H1 (cell line): ENCODE data around the gene PLXNB2. TPM values are rescaled to one million over a fixed set of nuclear protein-coding genes. Genes with fewer than 3 reads are reported as not detected.
A peak's percentile ranks its signal among the peaks of the same experiment; 100 is the strongest.

Experiments
- CTCF ChIA-PET: fragments of 300-600 bp; sonication (Branson Sonifier 250); formaldehyde crosslinking; loops from one replicate; lab custom pipeline; 2021; ENCODE audit not compliant: partially characterized antibody; lab: Charles Lee
- POLR2A ChIA-PET: fragments of 300-600 bp; sonication (Branson Sonifier 250); formaldehyde crosslinking; loops from one replicate; lab custom pipeline; 2021; ENCODE audit warnings: inconsistent platforms; ENCODE audit not compliant: partially characterized antibody; lab: Charles Lee
- DNase-seq, 2 experiments: peaks; one replicate each; pipeline versions ENCODE4 v3.0.0 to v3.0.0-alpha.2; 2010 to 2022; ENCODE audit warnings: low spot score in 2 of 2, low read depth in 1 of 2, mixed read lengths in 1 of 2
- FAIRE-seq: peaks from 2 replicates; lab custom pipeline; 2011; peaks lifted over from hg19 to GRCh38; lab: Jason Lieb, UNC
- H2AFZ ChIP-seq: 2 replicates; pipeline ENCODE4 v1.8.1; 2012; ENCODE audit warnings: low read length, inconsistent platforms
- H2AK5ac ChIP-seq: 2 replicates; pipeline ENCODE4 v1.6.1; 2013; ENCODE audit warnings: low read depth, low read length
- H2BK120ac ChIP-seq: replicated peaks from 2 replicates; pipeline ENCODE3; 2013; ENCODE audit warnings: low read depth, low read length, inconsistent platforms
- H2BK12ac ChIP-seq: 2 replicates; pipeline ENCODE4 v1.6.1; 2013; ENCODE audit warnings: low read depth, low read length
- H2BK15ac ChIP-seq: 2 replicates; pipeline ENCODE4 v1.6.1; 2013; ENCODE audit warnings: low read length
- H2BK20ac ChIP-seq: 2 replicates; pipeline ENCODE4 v1.6.1; 2013; ENCODE audit warnings: low read length
- H2BK5ac ChIP-seq: 2 replicates; pipeline ENCODE4 v1.6.1; 2013; ENCODE audit warnings: low read depth, low read length
- H3K14ac ChIP-seq: 2 replicates; pipeline ENCODE4 v1.6.1; 2013; ENCODE audit warnings: inconsistent platforms; ENCODE audit not compliant: insufficient read length
- H3K18ac ChIP-seq: 2 replicates; pipeline ENCODE4 v1.6.1; 2013; ENCODE audit warnings: low read length; ENCODE audit errors: extremely low read depth
- H3K23ac ChIP-seq: 2 replicates; pipeline ENCODE4 v1.6.1; 2013; ENCODE audit warnings: inconsistent platforms; ENCODE audit not compliant: insufficient read length
- H3K23me2 ChIP-seq: 2 replicates; pipeline ENCODE4 v1.6.1; 2013; ENCODE audit warnings: low read depth, low read length
- H3K27ac ChIP-seq: 2 replicates; pipeline ENCODE4 v1.6.1; 2011; ENCODE audit warnings: low read depth, low read length, inconsistent platforms
- H3K27me3 ChIP-seq, 4 experiments: replicated peaks in 1 of 4; 1 replicate in 1 of 4; 2 replicates in 3 of 4; pipeline versions ENCODE4 v1.6.1 to v1.8.1; 2011 to 2013; ENCODE audit warnings: low read length in 3 of 4, mild to moderate bottlenecking in 3 of 4, inconsistent platforms in 2 of 4, mixed read lengths in 2 of 4, moderate library complexity in 1 of 4; ENCODE audit not compliant: control insufficient read depth in 3 of 4, insufficient read depth in 3 of 4; ENCODE audit errors: extremely low read depth in 1 of 4
- H3K36me3 ChIP-seq, 4 experiments: 2 replicates each; pipeline versions ENCODE4 v1.6.1 to v1.8.1; 2011 to 2013; ENCODE audit warnings: mild to moderate bottlenecking in 4 of 4, low read length in 3 of 4, moderate library complexity in 2 of 4, control low read depth in 1 of 4, inconsistent platforms in 1 of 4; ENCODE audit not compliant: insufficient read depth in 4 of 4, control insufficient read depth in 2 of 4
- H3K4ac ChIP-seq: replicated peaks from 2 replicates; pipeline ENCODE3; 2013; ENCODE audit warnings: low read length, low read depth, mixed read lengths, inconsistent platforms; ENCODE audit not compliant: insufficient read length
- H3K4me1 ChIP-seq, 4 experiments: replicated peaks in 1 of 4; 1 replicate in 1 of 4; 2 replicates in 3 of 4; pipeline versions ENCODE4 v1.6.1 to v1.8.1; 2011 to 2013; ENCODE audit warnings: low read length in 3 of 4, inconsistent platforms in 2 of 4, mixed read lengths in 1 of 4; ENCODE audit not compliant: insufficient read depth in 4 of 4, control insufficient read depth in 3 of 4
- H3K4me2 ChIP-seq, 2 experiments: 2 replicates each; pipeline versions ENCODE4 v1.6.1 to v1.8.1; 2011 to 2013; ENCODE audit warnings: low read depth in 2 of 2, low read length in 2 of 2, control low read depth in 1 of 2, inconsistent platforms in 1 of 2, mild to moderate bottlenecking in 1 of 2; ENCODE audit not compliant: insufficient read depth in 1 of 2
- H3K4me3 ChIP-seq, 4 experiments: fragments of 200-600, 300-600 bp in 1 of 4; sonication (generic), shearing (Covaris generic), sonication (Bioruptor Twin) in 1 of 4; 2 replicates each; pipeline versions ENCODE4 v1.5.1 to v1.8.1; 2011 to 2016; ENCODE audit warnings: low read length in 4 of 4, low read depth in 3 of 4, control low read depth in 2 of 4, inconsistent platforms in 2 of 4, mild to moderate bottlenecking in 2 of 4, mixed read lengths in 1 of 4, moderate library complexity in 1 of 4; ENCODE audit not compliant: insufficient read depth in 2 of 4; ENCODE audit errors: extremely low read depth in 1 of 4
- H3K56ac ChIP-seq: replicated peaks from 2 replicates; pipeline ENCODE3; 2013; ENCODE audit warnings: low read depth, mild to moderate bottlenecking, mixed read lengths, low read length, inconsistent platforms; ENCODE audit not compliant: insufficient read length
- H3K79me1 ChIP-seq: 2 replicates; pipeline ENCODE4 v1.6.1; 2013; ENCODE audit warnings: low read depth, low read length, control low read depth
- H3K79me2 ChIP-seq, 2 experiments: 2 replicates each; pipeline versions ENCODE4 v1.6.1 to v1.8.1; 2012 to 2013; ENCODE audit warnings: low read length in 2 of 2, mild to moderate bottlenecking in 2 of 2, inconsistent platforms in 1 of 2; ENCODE audit not compliant: insufficient read depth in 2 of 2, control insufficient read depth in 1 of 2
- H3K9ac ChIP-seq, 4 experiments: replicated peaks in 1 of 4; 1 replicate in 1 of 4; 2 replicates in 3 of 4; pipeline versions ENCODE4 v1.6.1 to v1.8.1; 2011 to 2013; ENCODE audit warnings: low read depth in 3 of 4, low read length in 3 of 4, control low read depth in 2 of 4, mild to moderate bottlenecking in 2 of 4, moderate library complexity in 2 of 4, inconsistent platforms in 1 of 4; ENCODE audit errors: extremely low read depth in 1 of 4
- H3K9me3 ChIP-seq, 2 experiments: 2 replicates each; pipeline versions ENCODE4 v1.6.1 to v1.8.1; 2012 to 2013; ENCODE audit warnings: mild to moderate bottlenecking in 2 of 2, moderate library complexity in 2 of 2, control low read depth in 1 of 2, inconsistent platforms in 1 of 2, low read depth in 1 of 2, low read length in 1 of 2, mixed read lengths in 1 of 2; ENCODE audit not compliant: insufficient read depth in 2 of 2
- H4K20me1 ChIP-seq, 2 experiments: replicated peaks in 1 of 2; 2 replicates each; pipeline versions ENCODE3 to v1.8.1; 2011 to 2013; ENCODE audit warnings: inconsistent platforms in 2 of 2, low read length in 2 of 2, mild to moderate bottlenecking in 1 of 2; ENCODE audit not compliant: insufficient read depth in 2 of 2, control insufficient read depth in 1 of 2
- H4K5ac ChIP-seq: 2 replicates; pipeline ENCODE4 v1.6.1; 2013; ENCODE audit warnings: low read length, low read depth, mixed read lengths, inconsistent platforms; ENCODE audit not compliant: insufficient read length
- H4K8ac ChIP-seq: 2 replicates; pipeline ENCODE4 v1.8.0; 2013; ENCODE audit warnings: mild to moderate bottlenecking, moderate library complexity, low read length, inconsistent platforms; ENCODE audit not compliant: insufficient read depth; ENCODE audit errors: extremely low read depth
- H4K91ac ChIP-seq: replicated peaks from 2 replicates; pipeline ENCODE3; 2013; ENCODE audit warnings: low read length, mixed read lengths, inconsistent platforms; ENCODE audit not compliant: insufficient read length
- CREB1 ChIP-seq: IDR thresholded peaks from 2 replicates; pipeline ENCODE4 v1.6.1; 2012; ENCODE audit warnings: inconsistent platforms
- FOSL1 ChIP-seq: IDR thresholded peaks from 2 replicates; pipeline ENCODE4 v1.6.1; 2011; ENCODE audit warnings: mild to moderate bottlenecking, low read depth, low read length, moderate library complexity; ENCODE audit not compliant: insufficient read depth
- TEAD4 ChIP-seq: IDR thresholded peaks from 2 replicates; pipeline ENCODE4 v1.6.1; 2012; ENCODE audit warnings: low read depth, low read length, inconsistent platforms, mixed read lengths
- WGBS, 2 experiments: shearing (Covaris generic) in 1 of 2; methylation state at CpG; one replicate each; pipeline versions ENCODE4 v1.1.6 to v1.1.7; 2013 to 2015; ENCODE audit warnings: low lambda C conversion rate in 2 of 2, mixed read lengths in 2 of 2, inconsistent platforms in 1 of 2, low coverage in 1 of 2, missing lambda C conversion rate in 1 of 2; ENCODE audit not compliant: insufficient replicate concordance in 2 of 2, insufficient coverage in 1 of 2, insufficient read length in 1 of 2; ENCODE audit errors: extremely low coverage in 1 of 2, missing lambda C conversion rate in 1 of 2; 5-methylcytosine and 5-hydroxymethylcytosine counted together
- polyA plus RNA-seq, 7 experiments: library from polyadenylated mRNA; depleted of rRNA in 3 of 7; stranded (reverse) in 5 of 7; unstranded in 2 of 7; fragments of >200 nt in 5 of 7; fragments of 200-250 nt in 2 of 7; gene quantifications; 1 replicate in 5 of 7; 2 replicates in 1 of 7; 4 replicates in 1 of 7; pipeline versions ENCODE4 v1.2.1 to v1.2.3, GENCODE V29; 2011 to 2013; ENCODE audit warnings: missing spikeins in 2 of 7, mixed read lengths in 2 of 7
- total RNA-seq: library from RNA; stranded (reverse); fragmentation: NEBNext Ultra II Directional; extraction: Animal tissue kit (Norgen Biotek cat#: 25700); gene quantifications from 2 replicates; pipeline ENCODE4 v1.2.1, GENCODE V29; 2021

Gene PLXNB2
- total and polyA plus RNA-seq, 2 of the 8 experiments (the other 6 are each of a cell fraction or from before 2014, with no cell fraction given) = 58.3 to 92.8 TPM

DNA sequence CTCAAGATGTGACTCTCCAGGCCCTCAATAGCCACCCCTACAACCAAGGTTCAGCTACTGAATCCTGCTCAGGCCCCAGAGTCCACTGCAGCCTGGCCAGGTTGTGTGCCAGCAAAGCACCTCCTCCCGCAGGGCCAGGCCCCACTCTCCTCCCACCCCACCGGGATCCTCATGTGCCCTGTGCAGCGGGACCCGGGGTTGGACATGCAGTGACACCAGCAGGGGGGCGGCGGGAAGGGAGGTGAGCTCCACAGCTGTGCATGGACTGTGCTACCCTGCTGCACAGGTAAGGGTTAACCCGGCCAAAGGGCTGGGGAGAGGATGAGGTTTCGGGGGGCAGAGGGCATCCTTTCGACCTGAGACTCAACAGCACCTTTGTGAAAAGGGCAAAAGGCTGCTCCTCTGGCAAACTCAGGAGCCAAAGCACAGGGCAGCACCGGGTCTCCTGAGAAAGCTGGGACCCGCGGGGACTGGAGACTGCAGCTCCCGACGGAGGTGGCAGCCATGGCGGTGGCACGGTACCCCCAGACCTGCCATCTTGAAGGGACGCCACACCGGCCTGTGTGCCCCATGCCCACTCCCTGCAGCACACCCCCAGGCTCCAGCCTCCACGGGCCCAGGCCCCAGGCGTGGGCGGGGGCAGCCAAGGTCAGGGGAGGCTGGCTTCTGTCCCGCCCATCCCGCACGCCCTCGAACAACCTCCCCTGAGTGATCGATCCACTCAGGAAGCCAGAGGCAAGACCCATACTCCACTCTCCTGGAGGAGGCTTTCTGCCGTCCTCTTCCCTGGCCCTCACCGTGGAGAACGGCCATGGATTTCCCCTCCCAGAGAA lies 10.6 kb downstream of the PLXNB2 start:
- Histone ChIP-seq H3K23ac (no peak overlapping the region), H3K9me3 (no peaks in the 10 kb centered on the region), H3K18ac (no peak overlapping the region), H2BK120ac (no peak overlapping the region), H2BK15ac (no peak overlapping the region), H3K27me3 (no peaks in the 10 kb centered on the region; a peak in 2 of 7 replicates), H4K5ac (no peak overlapping the region), H2BK5ac (peak overlapping the region; percentile 75; the same call in 1 of the 2 replicates), H2BK20ac (no peak overlapping the region), H3K9ac (no peak overlapping the region), H3K14ac (no peak overlapping the region), H3K4me1 (peaks cover 0 to 41% (median 28%) of the 10 kb centered on the region in 4 experiments; a peak in 6 of 7 replicates), H3K4me2 (no peak overlapping the region), H3K56ac (no peak overlapping the region), H2AK5ac (peak overlapping the region; percentile 95), H2BK12ac (no peak overlapping the region), H3K79me1 (peaks cover 18% of the 10 kb centered on the region), H3K27ac (no peak overlapping the region), H3K4me3 (no peak overlapping the region), H3K23me2 (peaks cover 9% of the 10 kb centered on the region; the same call in 1 of the 2 replicates), H3K4ac (no peak overlapping the region), H4K8ac (no peak overlapping the region), H3K36me3 (no peaks in the 10 kb centered on the region), H4K20me1 (peaks cover 14 to 27% of the 10 kb centered on the region in 2 experiments), H2AFZ (no peak overlapping the region), H3K79me2 (peaks cover 0 to 43% of the 10 kb centered on the region in 2 experiments; a peak in 3 of 4 replicates), H4K91ac (no peak overlapping the region)
- ChIA-PET CTCF (interaction anchor here (1.2 to 2.6 kb wide), 4 partner anchors 9 to 49 kb away, joined by 4 to 11 read pairs (median 8); no protein-coding TSS in a partner anchor), POLR2A (interaction anchor here (1.0 to 1.2 kb wide), 3 partner anchors 25 to 46 kb away, joined by 3 to 4 read pairs (median 3); no protein-coding TSS in a partner anchor)
- DNase-seq (no peak), FAIRE-seq (no peak)
- WGBS, 2 experiments = 88% methylated on average over 27 of the region's 29 CpGs; no CpG with 5 or more reads in 1 of the 2 experiments
- TF ChIP-seq CREB1 (no peak), FOSL1 (no peak), TEAD4 (no peak)
